GM12892 (cell line): ENCODE data around the gene ZNF595.
"Not testable (repeated sequence)": the region's sequence is repeated elsewhere in the genome, so short reads cannot be mapped to it uniquely, and the experiment has no call there.

ENCODE experiments used
- POLR2A ChIP-seq: IDR thresholded peaks from 2 replicates; pipeline ENCODE4 v1.6.1; 2011; ENCODE audit warnings: low read depth, low read length, control low read depth
- POLR2AphosphoS5 ChIP-seq: IDR thresholded peaks from 2 replicates; pipeline ENCODE4 v1.6.1; 2011; ENCODE audit warnings: low read depth, low read length, control low read depth
- TAF1 ChIP-seq: IDR thresholded peaks from 2 replicates; pipeline ENCODE4 v1.6.1; 2011; ENCODE audit warnings: low read depth, mild to moderate bottlenecking, control low read depth, low read length, borderline replicate concordance

DNA sequence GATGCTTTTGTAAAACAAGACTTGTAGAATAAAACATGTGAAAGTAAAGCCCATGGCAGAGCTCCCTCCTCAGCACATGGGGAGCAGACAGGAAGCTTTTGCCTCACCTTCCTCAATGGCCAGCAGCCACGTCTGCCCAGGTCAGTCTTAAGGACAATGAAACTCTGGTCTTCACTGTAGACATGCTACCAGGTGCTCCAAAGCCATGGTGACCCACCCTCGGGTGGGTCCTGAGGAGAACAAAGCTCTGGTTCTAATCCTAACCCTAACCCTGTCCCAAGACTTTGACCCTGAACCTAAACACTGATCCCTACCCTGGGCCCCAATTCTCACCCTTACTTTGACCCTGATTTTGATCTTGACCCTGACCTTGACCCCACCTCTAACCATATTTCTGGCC, 30.2 kb upstream of the ZNF595 start:
- TF ChIP-seq POLR2A, TAF1, POLR2AphosphoS5: not testable (repeated sequence)
